ENCODE results near the gene SLC22A7.

SLC22A7 gene

GRCh38 chr6:43269273-43270007, 28.6 kb upstream of the SLC22A7 start:
- H3K4me3 Mint-ChIP-seq = peak overlapping the region; percentile 78
- H3K27me3 Mint-ChIP-seq = peaks cover 7% of the 10 kb centered on the region
- H3K4me1 Mint-ChIP-seq = peaks cover 7% of the 10 kb centered on the region
- H3K9me3 Mint-ChIP-seq = no peaks in the 10 kb centered on the region
- ATAC-seq (replicated peaks; ENCODE audit: extremely low read depth, poor library complexity, severe bottlenecking) (peak; percentile 76), DNase-seq (ENCODE audit: low spot score in 2 of 2) (peak in 1 of 2 donors; percentile 22)
- peak overlapping the region; percentile 26 for H3K27ac Mint-ChIP-seq (ENCODE audit: low read depth)
- peaks cover 1% of the 10 kb centered on the region for H3K36me3 Mint-ChIP-seq (ENCODE audit: insufficient read depth)

- Mint-ChIP-seq H3K9me3 (no peaks in the 10 kb centered on the region), H3K27ac (ENCODE audit: low read depth) (no peak overlapping the region), H3K4me1 (peaks cover 12% of the 10 kb centered on the region), H3K36me3 (ENCODE audit: insufficient read depth) (peaks cover 3% of the 10 kb centered on the region), H3K4me3 (no peak overlapping the region), H3K27me3 (peaks cover 20% of the 10 kb centered on the region)
- ATAC-seq (replicated peaks; ENCODE audit: extremely low read depth, poor library complexity, severe bottlenecking) = no peak
- DNase-seq (ENCODE audit: low spot score in 2 of 2) = no peak
These were observed 26.8 kb upstream of the SLC22A7 start for GRCh38 chr6:43271103-43271815.

GRCh38 chr6:43271944-43272343, 26.1 kb upstream of the SLC22A7 start:
- Mint-ChIP-seq H3K27ac (ENCODE audit: low read depth) (no peak overlapping the region), H3K27me3 (peaks cover 27% of the 10 kb centered on the region), H3K9me3 (no peaks in the 10 kb centered on the region), H3K4me3 (no peak overlapping the region), H3K4me1 (peaks cover 14% of the 10 kb centered on the region), H3K36me3 (ENCODE audit: insufficient read depth) (peaks cover 3% of the 10 kb centered on the region)
- DNase-seq (ENCODE audit: low spot score in 2 of 2) = no peak
- no peak for ATAC-seq (replicated peaks; ENCODE audit: extremely low read depth, poor library complexity, severe bottlenecking)

GRCh38 chr6:43273707-43274106, 24.4 kb upstream of the SLC22A7 start:
- peaks cover 40% of the 10 kb centered on the region for H3K27me3 Mint-ChIP-seq
- H3K4me3 Mint-ChIP-seq = peak overlapping the region; percentile 72
- peaks cover 19% of the 10 kb centered on the region for H3K4me1 Mint-ChIP-seq
- ATAC-seq (replicated peaks; ENCODE audit: extremely low read depth, poor library complexity, severe bottlenecking) (no peak), DNase-seq (ENCODE audit: low spot score in 2 of 2) (no peak)
- H3K27ac Mint-ChIP-seq (ENCODE audit: low read depth) = peak overlapping the region; percentile 56
- H3K9me3 Mint-ChIP-seq = no peaks in the 10 kb centered on the region
- H3K36me3 Mint-ChIP-seq (ENCODE audit: insufficient read depth) = peaks cover 6% of the 10 kb centered on the region

GRCh38 chr6:43274127-43274915, 23.7 kb upstream of the SLC22A7 start:
- ATAC-seq (replicated peaks; ENCODE audit: extremely low read depth, poor library complexity, severe bottlenecking) (no peak), DNase-seq (ENCODE audit: low spot score in 2 of 2) (no peak)
- Mint-ChIP-seq H3K27me3 (peaks cover 42% of the 10 kb centered on the region), H3K4me1 (peaks cover 13% of the 10 kb centered on the region), H3K9me3 (no peaks in the 10 kb centered on the region), H3K36me3 (ENCODE audit: insufficient read depth) (peaks cover 7% of the 10 kb centered on the region), H3K4me3 (peak overlapping the region; percentile 72), H3K27ac (ENCODE audit: low read depth) (peak overlapping the region; percentile 69)

- DNase-seq (ENCODE audit: low spot score in 2 of 2) (no peak), ATAC-seq (replicated peaks; ENCODE audit: extremely low read depth, poor library complexity, severe bottlenecking) (peak; percentile 40)
- H3K27ac Mint-ChIP-seq (ENCODE audit: low read depth) = peak overlapping the region; percentile 69
- no peaks in the 10 kb centered on the region for H3K9me3 Mint-ChIP-seq
- H3K4me3 Mint-ChIP-seq = peak overlapping the region; percentile 72
- peaks cover 7% of the 10 kb centered on the region for H3K36me3 Mint-ChIP-seq (ENCODE audit: insufficient read depth)
- peaks cover 44% of the 10 kb centered on the region for H3K27me3 Mint-ChIP-seq
- peaks cover 13% of the 10 kb centered on the region for H3K4me1 Mint-ChIP-seq
These were observed 23.0 kb upstream of the SLC22A7 start for GRCh38 chr6:43274916-43275597.

GRCh38 chr6:43275801-43276576, 22.1 kb upstream of the SLC22A7 start:
- H3K4me3 Mint-ChIP-seq = peak overlapping the region; percentile 72
- H3K9me3 Mint-ChIP-seq = no peaks in the 10 kb centered on the region
- peaks cover 7% of the 10 kb centered on the region for H3K36me3 Mint-ChIP-seq (ENCODE audit: insufficient read depth)
- H3K4me1 Mint-ChIP-seq = peaks cover 13% of the 10 kb centered on the region
- ATAC-seq (replicated peaks; ENCODE audit: extremely low read depth, poor library complexity, severe bottlenecking) = peak; percentile 56
- no peak for DNase-seq (ENCODE audit: low spot score in 2 of 2)
- peaks cover 53% of the 10 kb centered on the region for H3K27me3 Mint-ChIP-seq
- H3K27ac Mint-ChIP-seq (ENCODE audit: low read depth) = no peak overlapping the region

- DNase-seq (ENCODE audit: low spot score in 2 of 2) (no peak), ATAC-seq (replicated peaks; ENCODE audit: extremely low read depth, poor library complexity, severe bottlenecking) (no peak)
- Mint-ChIP-seq H3K27ac (ENCODE audit: low read depth) (no peak overlapping the region), H3K4me1 (peaks cover 13% of the 10 kb centered on the region), H3K36me3 (ENCODE audit: insufficient read depth) (peaks cover 7% of the 10 kb centered on the region), H3K27me3 (peaks cover 61% of the 10 kb centered on the region), H3K9me3 (no peaks in the 10 kb centered on the region), H3K4me3 (peak overlapping the region; percentile 72)
These were observed 21.3 kb upstream of the SLC22A7 start for GRCh38 chr6:43276577-43277305.

GRCh38 chr6:43277306-43277642, 20.8 kb upstream of the SLC22A7 start:
- Mint-ChIP-seq H3K27me3 (peaks cover 66% of the 10 kb centered on the region), H3K27ac (ENCODE audit: low read depth) (no peak overlapping the region), H3K9me3 (no peaks in the 10 kb centered on the region), H3K4me3 (peak overlapping the region; percentile 72), H3K36me3 (ENCODE audit: insufficient read depth) (peaks cover 7% of the 10 kb centered on the region), H3K4me1 (peaks cover 13% of the 10 kb centered on the region)
- no peak for DNase-seq (ENCODE audit: low spot score in 2 of 2)
- no peak for ATAC-seq (replicated peaks; ENCODE audit: extremely low read depth, poor library complexity, severe bottlenecking)

- DNase-seq (ENCODE audit: low spot score in 2 of 2) (no peak), ATAC-seq (replicated peaks; ENCODE audit: extremely low read depth, poor library complexity, severe bottlenecking) (no peak)
- no peak overlapping the region for H3K4me3 Mint-ChIP-seq
- peaks cover 8% of the 10 kb centered on the region for H3K36me3 Mint-ChIP-seq (ENCODE audit: insufficient read depth)
- H3K27me3 Mint-ChIP-seq = peaks cover 72% of the 10 kb centered on the region
- H3K27ac Mint-ChIP-seq (ENCODE audit: low read depth) = peak overlapping the region; percentile 20
- H3K4me1 Mint-ChIP-seq = peaks cover 13% of the 10 kb centered on the region
- H3K9me3 Mint-ChIP-seq = no peaks in the 10 kb centered on the region
These were observed 20.2 kb upstream of the SLC22A7 start for GRCh38 chr6:43277643-43278523.

Measured in central memory CD8-positive, alpha-beta T cell (primary cell).